ENCODE measurements around the gene RTP3.
A peak's percentile ranks its signal among the peaks of the same experiment; 100 is the strongest.

The RTP3 gene

GRCh38 chr3:46464326-46465195, 33.2 kb upstream of the RTP3 start, which contains the start of gene LTF:
Gene LTF, minus strand, starts transcription at chr3:46464905. Its CDS starts 38 bp downstream, at chr3:46464867.
- peaks cover 7% of the 10 kb centered on the region for H3K9me3 Mint-ChIP-seq
- peak within 1 kb of the TSS; percentile 54 for H3K4me3 Mint-ChIP-seq
- peaks cover 53% of the 10 kb centered on the region for H3K27me3 Mint-ChIP-seq
- H3K36me3 Mint-ChIP-seq (ENCODE audit: low read depth), result no peaks in the 10 kb centered on the region
- intact Hi-C loops (cut with micrococcal nuclease), result no loop called here
- peaks cover 45% of the 10 kb centered on the region for H3K4me1 Mint-ChIP-seq (ENCODE audit: low read depth)
- no peak within 1 kb of the TSS for H3K27ac Mint-ChIP-seq

GRCh38 chr3:46465196-46465520, 32.6 kb upstream of the RTP3 start:
- Mint-ChIP-seq H3K9me3 (peaks cover 6% of the 10 kb centered on the region), H3K27ac (no peak overlapping the region), H3K36me3 (ENCODE audit: low read depth) (no peaks in the 10 kb centered on the region), H3K4me1 (ENCODE audit: low read depth) (peaks cover 50% of the 10 kb centered on the region), H3K4me3 (no peak overlapping the region), H3K27me3 (peaks cover 49% of the 10 kb centered on the region)
- intact Hi-C loops (cut with micrococcal nuclease), result no loop called here

- Mint-ChIP-seq H3K36me3 (ENCODE audit: low read depth) (no peaks in the 10 kb centered on the region), H3K4me3 (no peak overlapping the region), H3K27me3 (peaks cover 46% of the 10 kb centered on the region), H3K4me1 (ENCODE audit: low read depth) (peaks cover 49% of the 10 kb centered on the region), H3K9me3 (no peaks in the 10 kb centered on the region), H3K27ac (no peak overlapping the region)
- intact Hi-C loops (cut with micrococcal nuclease), result no loop called here
Observed at GRCh38 chr3:46466273-46466672, 31.5 kb upstream of the RTP3 start.

GRCh38 chr3:46466871-46467403, 30.8 kb upstream of the RTP3 start:
- intact Hi-C loops (cut with micrococcal nuclease), result no loop called here
- peaks cover 46% of the 10 kb centered on the region for H3K27me3 Mint-ChIP-seq
- no peaks in the 10 kb centered on the region for H3K9me3 Mint-ChIP-seq
- no peak overlapping the region for H3K27ac Mint-ChIP-seq
- H3K4me3 Mint-ChIP-seq, result no peak overlapping the region
- peaks cover 42% of the 10 kb centered on the region for H3K4me1 Mint-ChIP-seq (ENCODE audit: low read depth)
- H3K36me3 Mint-ChIP-seq (ENCODE audit: low read depth), result no peaks in the 10 kb centered on the region

GRCh38 chr3:46467562-46467961, 30.2 kb upstream of the RTP3 start:
- H3K9me3 Mint-ChIP-seq, result no peaks in the 10 kb centered on the region
- H3K36me3 Mint-ChIP-seq (ENCODE audit: low read depth), result no peaks in the 10 kb centered on the region
- intact Hi-C loops (cut with micrococcal nuclease), result no loop called here
- H3K27ac Mint-ChIP-seq, result no peak overlapping the region
- no peak overlapping the region for H3K4me3 Mint-ChIP-seq
- H3K4me1 Mint-ChIP-seq (ENCODE audit: low read depth), result peaks cover 36% of the 10 kb centered on the region
- H3K27me3 Mint-ChIP-seq, result peaks cover 43% of the 10 kb centered on the region

GRCh38 chr3:46468753-46469600, 28.8 kb upstream of the RTP3 start:
- peaks cover 32% of the 10 kb centered on the region for H3K27me3 Mint-ChIP-seq
- intact Hi-C loops (cut with micrococcal nuclease), result no loop called here
- peaks cover under 1% of the 10 kb centered on the region for H3K9me3 Mint-ChIP-seq
- peaks cover 22% of the 10 kb centered on the region for H3K4me1 Mint-ChIP-seq (ENCODE audit: low read depth)
- H3K27ac Mint-ChIP-seq, result no peak overlapping the region
- H3K36me3 Mint-ChIP-seq (ENCODE audit: low read depth), result no peaks in the 10 kb centered on the region
- H3K4me3 Mint-ChIP-seq, result no peak overlapping the region

GRCh38 chr3:46469680-46470357, 28.0 kb upstream of the RTP3 start:
- Mint-ChIP-seq H3K4me3 (no peak overlapping the region), H3K4me1 (ENCODE audit: low read depth) (peaks cover 14% of the 10 kb centered on the region), H3K27me3 (peaks cover 25% of the 10 kb centered on the region), H3K9me3 (peaks cover 9% of the 10 kb centered on the region), H3K27ac (no peak overlapping the region), H3K36me3 (ENCODE audit: low read depth) (no peaks in the 10 kb centered on the region)
- intact Hi-C loops (cut with micrococcal nuclease), result no loop called here

- Mint-ChIP-seq H3K27ac (no peak overlapping the region), H3K4me3 (no peak overlapping the region), H3K36me3 (ENCODE audit: low read depth) (no peaks in the 10 kb centered on the region), H3K9me3 (peaks cover 18% of the 10 kb centered on the region), H3K27me3 (peaks cover 19% of the 10 kb centered on the region), H3K4me1 (ENCODE audit: low read depth) (peaks cover 11% of the 10 kb centered on the region)
- intact Hi-C loops (cut with micrococcal nuclease), result no loop called here
Observed at GRCh38 chr3:46470831-46471230, 26.9 kb upstream of the RTP3 start.

GRCh38 chr3:46471371-46471914, 26.3 kb upstream of the RTP3 start:
- intact Hi-C loops (cut with micrococcal nuclease), result no loop called here
- peaks cover 11% of the 10 kb centered on the region for H3K4me1 Mint-ChIP-seq (ENCODE audit: low read depth)
- H3K4me3 Mint-ChIP-seq, result no peak overlapping the region
- peaks cover 18% of the 10 kb centered on the region for H3K9me3 Mint-ChIP-seq
- no peak overlapping the region for H3K27ac Mint-ChIP-seq
- no peaks in the 10 kb centered on the region for H3K36me3 Mint-ChIP-seq (ENCODE audit: low read depth)
- peaks cover 13% of the 10 kb centered on the region for H3K27me3 Mint-ChIP-seq

- peaks cover 11% of the 10 kb centered on the region for H3K4me1 Mint-ChIP-seq (ENCODE audit: low read depth)
- H3K27me3 Mint-ChIP-seq, result peaks cover 13% of the 10 kb centered on the region
- no peak overlapping the region for H3K4me3 Mint-ChIP-seq
- no peak overlapping the region for H3K27ac Mint-ChIP-seq
- H3K36me3 Mint-ChIP-seq (ENCODE audit: low read depth), result no peaks in the 10 kb centered on the region
- intact Hi-C loops (cut with micrococcal nuclease), result no loop called here
- H3K9me3 Mint-ChIP-seq, result peaks cover 18% of the 10 kb centered on the region
Observed at GRCh38 chr3:46472736-46473135, 25.0 kb upstream of the RTP3 start.

GRCh38 chr3:46477145-46477544, 20.6 kb upstream of the RTP3 start:
- Mint-ChIP-seq H3K27me3 (peaks cover 20% of the 10 kb centered on the region), H3K4me3 (no peak overlapping the region), H3K9me3 (peaks cover 18% of the 10 kb centered on the region), H3K4me1 (ENCODE audit: low read depth) (peaks cover 17% of the 10 kb centered on the region), H3K36me3 (ENCODE audit: low read depth) (no peaks in the 10 kb centered on the region), H3K27ac (no peak overlapping the region)
- intact Hi-C loops (cut with micrococcal nuclease), result no loop called here

GRCh38 chr3:46477756-46478155, 20.0 kb upstream of the RTP3 start:
- no peak overlapping the region for H3K27ac Mint-ChIP-seq
- peaks cover 19% of the 10 kb centered on the region for H3K27me3 Mint-ChIP-seq
- H3K4me3 Mint-ChIP-seq, result no peak overlapping the region
- peaks cover 17% of the 10 kb centered on the region for H3K4me1 Mint-ChIP-seq (ENCODE audit: low read depth)
- intact Hi-C loops (cut with micrococcal nuclease), result no loop called here
- H3K36me3 Mint-ChIP-seq (ENCODE audit: low read depth), result no peaks in the 10 kb centered on the region
- peaks cover 18% of the 10 kb centered on the region for H3K9me3 Mint-ChIP-seq

- Mint-ChIP-seq H3K36me3 (ENCODE audit: low read depth) (no peaks in the 10 kb centered on the region), H3K4me1 (ENCODE audit: low read depth) (peaks cover 17% of the 10 kb centered on the region), H3K9me3 (peaks cover 18% of the 10 kb centered on the region), H3K4me3 (no peak overlapping the region), H3K27me3 (peaks cover 20% of the 10 kb centered on the region), H3K27ac (no peak overlapping the region)
- intact Hi-C loops (cut with micrococcal nuclease), result no loop called here
Observed at GRCh38 chr3:46478341-46478740, 19.4 kb upstream of the RTP3 start.
